ENCODE measurements around the gene C9orf78. TPM values are rescaled to one million over a fixed set of nuclear protein-coding genes. Genes with fewer than 3 reads are reported as not detected.

C9orf78 gene
- total and polyA plus RNA-seq, 2 experiments from 2014 or later: 34.4 to 84.6 TPM

- TF ChIP-seq, protein P1, sequence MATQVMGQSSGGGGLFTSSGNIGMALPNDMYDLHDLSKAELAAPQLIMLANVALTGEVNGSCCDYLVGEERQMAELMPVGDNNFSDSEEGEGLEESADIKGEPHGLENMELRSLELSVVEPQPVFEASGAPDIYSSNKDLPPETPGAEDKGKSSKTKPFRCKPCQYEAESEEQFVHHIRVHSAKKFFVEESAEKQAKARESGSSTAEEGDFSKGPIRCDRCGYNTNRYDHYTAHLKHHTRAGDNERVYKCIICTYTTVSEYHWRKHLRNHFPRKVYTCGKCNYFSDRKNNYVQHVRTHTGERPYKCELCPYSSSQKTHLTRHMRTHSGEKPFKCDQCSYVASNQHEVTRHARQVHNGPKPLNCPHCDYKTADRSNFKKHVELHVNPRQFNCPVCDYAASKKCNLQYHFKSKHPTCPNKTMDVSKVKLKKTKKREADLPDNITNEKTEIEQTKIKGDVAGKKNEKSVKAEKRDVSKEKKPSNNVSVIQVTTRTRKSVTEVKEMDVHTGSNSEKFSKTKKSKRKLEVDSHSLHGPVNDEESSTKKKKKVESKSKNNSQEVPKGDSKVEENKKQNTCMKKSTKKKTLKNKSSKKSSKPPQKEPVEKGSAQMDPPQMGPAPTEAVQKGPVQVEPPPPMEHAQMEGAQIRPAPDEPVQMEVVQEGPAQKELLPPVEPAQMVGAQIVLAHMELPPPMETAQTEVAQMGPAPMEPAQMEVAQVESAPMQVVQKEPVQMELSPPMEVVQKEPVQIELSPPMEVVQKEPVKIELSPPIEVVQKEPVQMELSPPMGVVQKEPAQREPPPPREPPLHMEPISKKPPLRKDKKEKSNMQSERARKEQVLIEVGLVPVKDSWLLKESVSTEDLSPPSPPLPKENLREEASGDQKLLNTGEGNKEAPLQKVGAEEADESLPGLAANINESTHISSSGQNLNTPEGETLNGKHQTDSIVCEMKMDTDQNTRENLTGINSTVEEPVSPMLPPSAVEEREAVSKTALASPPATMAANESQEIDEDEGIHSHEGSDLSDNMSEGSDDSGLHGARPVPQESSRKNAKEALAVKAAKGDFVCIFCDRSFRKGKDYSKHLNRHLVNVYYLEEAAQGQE (IDR thresholded peaks at IDR 0.05; ENCODE audit: unreplicated experiment): no peak
- TF ChIP-seq EZH2 (IDR thresholded peaks at IDR 0.05; ENCODE audit: low read depth, unreplicated experiment): no peak
- no peak for TF ChIP-seq CTCF (conservative IDR thresholded peaks at IDR 0.05; ENCODE audit: low read depth in 2 of 2)
- TF ChIP-seq NANOG (IDR thresholded peaks at IDR 0.05; ENCODE audit: borderline replicate concordance): no peak
Observed at GRCh38 chr9:129838707-129839259, 3.7 kb upstream of the C9orf78 start (continued).

DNA sequence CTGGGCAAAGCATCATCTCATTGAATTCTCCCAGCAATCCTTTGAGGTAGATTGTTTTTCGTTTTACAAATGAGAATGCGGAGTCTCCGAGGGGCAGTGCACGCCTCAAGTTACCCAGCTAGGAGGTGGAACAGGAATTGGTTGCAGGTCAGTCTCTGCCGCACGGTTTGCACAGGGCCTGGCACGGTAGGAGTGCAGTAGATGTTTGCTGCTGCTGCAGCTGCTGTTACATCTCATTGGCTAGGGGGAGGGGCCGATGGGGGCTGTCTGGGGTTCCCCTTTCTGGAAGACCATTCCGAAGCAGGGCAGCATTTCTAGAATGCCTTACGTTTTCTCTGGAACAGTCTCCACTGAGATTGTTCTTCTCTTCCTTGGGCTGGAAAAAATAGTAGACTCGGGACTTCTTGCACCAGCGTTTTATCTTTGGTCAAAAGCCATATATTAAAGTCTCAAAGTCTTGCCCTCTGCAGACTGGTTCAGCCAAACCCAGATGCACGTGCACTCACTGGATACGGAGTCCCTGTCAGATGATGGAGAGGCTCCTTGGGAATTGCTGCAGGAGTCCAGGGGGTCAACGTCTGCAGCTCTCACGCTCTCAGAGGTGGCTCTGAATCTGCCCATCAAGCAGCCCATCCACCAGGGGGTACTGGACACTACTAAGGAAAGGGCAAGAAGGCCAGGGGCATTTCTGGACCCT lies 1.4 kb upstream of the C9orf78 start:
- Mint-ChIP-seq H3K27ac (peak overlapping the region; percentile 92; the same call in 1 of the 2 replicates), H3K36me3 (ENCODE audit: low read depth) (peaks cover 12% of the 10 kb centered on the region), H3K9me3 (no peaks in the 10 kb centered on the region; the same call in 2 of the 3 replicates), H3K4me1 (peaks cover 56% of the 10 kb centered on the region), H3K27me3 (ENCODE audit: insufficient read depth, low read depth, poor library complexity) (peaks cover 11% of the 10 kb centered on the region), H3K4me3 (peak overlapping the region; percentile 95)
- H3K9me2 ChIP-seq (ENCODE audit: insufficient read depth): no peaks in the 10 kb centered on the region
- peak overlapping the region; percentile 99 for H3K4me2 ChIP-seq
- peaks cover 9% of the 10 kb centered on the region; the same call in 1 of the 2 replicates for H3F3A ChIP-seq (replicated peaks; ENCODE audit: low read depth)
- H4K20me1 ChIP-seq (replicated peaks; ENCODE audit: insufficient read depth): no peaks in the 10 kb centered on the region
- H3K4me1 ChIP-seq (ENCODE audit: insufficient read depth): peaks cover 37% of the 10 kb centered on the region
- peaks cover 11% of the 10 kb centered on the region for H3K79me2 ChIP-seq (replicated peaks; ENCODE audit: insufficient read depth)
- no peaks in the 10 kb centered on the region for H3K27me3 ChIP-seq (ENCODE audit: insufficient read depth)
- ATAC-seq (no peak; the same call in 2 of the 3 replicates), DNase-seq (ENCODE audit: low spot score) (peak; percentile 38)
- H2AFZ ChIP-seq: peak overlapping the region; percentile 86
- H3K36me3 ChIP-seq (ENCODE audit: insufficient read depth): peaks cover 19% of the 10 kb centered on the region
- H3K27ac ChIP-seq (ENCODE audit: low read depth): no peak overlapping the region
- H3K4me3 ChIP-seq: peak overlapping the region; percentile 97
- TF ChIP-seq, protein P1 (IDR thresholded peaks at IDR 0.05; ENCODE audit: unreplicated experiment): no peak
- TF ChIP-seq ZNF114 (CRISPR knock-in tag; IDR thresholded peaks at IDR 0.05) (no peak), ZNF331 (CRISPR knock-in tag; IDR thresholded peaks at IDR 0.05; ENCODE audit: low read depth) (no peak), CTCF (conservative IDR thresholded peaks at IDR 0.05; ENCODE audit: low read depth in 2 of 2) (no peak), NANOG (IDR thresholded peaks at IDR 0.05; ENCODE audit: borderline replicate concordance) (no peak), STAT1 (IDR thresholded peaks at IDR 0.05; ENCODE audit: unreplicated experiment) (no peak), POLR2AphosphoS5 (IDR thresholded peaks at IDR 0.05; ENCODE audit: low read depth) (no peak)
- TF ChIP-seq, protein P2, sequence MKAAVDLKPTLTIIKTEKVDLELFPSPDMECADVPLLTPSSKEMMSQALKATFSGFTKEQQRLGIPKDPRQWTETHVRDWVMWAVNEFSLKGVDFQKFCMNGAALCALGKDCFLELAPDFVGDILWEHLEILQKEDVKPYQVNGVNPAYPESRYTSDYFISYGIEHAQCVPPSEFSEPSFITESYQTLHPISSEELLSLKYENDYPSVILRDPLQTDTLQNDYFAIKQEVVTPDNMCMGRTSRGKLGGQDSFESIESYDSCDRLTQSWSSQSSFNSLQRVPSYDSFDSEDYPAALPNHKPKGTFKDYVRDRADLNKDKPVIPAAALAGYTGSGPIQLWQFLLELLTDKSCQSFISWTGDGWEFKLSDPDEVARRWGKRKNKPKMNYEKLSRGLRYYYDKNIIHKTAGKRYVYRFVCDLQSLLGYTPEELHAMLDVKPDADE (IDR thresholded peaks at IDR 0.05): no peak
